B cell (primary cell): ENCODE data around the gene CMYA5.

Experiments
- EZH2 ChIP-seq: IDR thresholded peaks from 2 replicates; pipeline ENCODE4 v1.6.1; 2012; ENCODE audit warnings: borderline replicate concordance, low read depth, mild to moderate bottlenecking, moderate library complexity, low read length; ENCODE audit not compliant: insufficient read depth, poor library complexity, severe bottlenecking
- TF ChIP-seq, protein P1 (sequence below): fragments of 200-600 bp; IDR thresholded peaks from one replicate; pipeline ENCODE4 v1.8.0; 2022; ENCODE audit warnings: antibody characterized with exemption, mild to moderate bottlenecking

DNA sequence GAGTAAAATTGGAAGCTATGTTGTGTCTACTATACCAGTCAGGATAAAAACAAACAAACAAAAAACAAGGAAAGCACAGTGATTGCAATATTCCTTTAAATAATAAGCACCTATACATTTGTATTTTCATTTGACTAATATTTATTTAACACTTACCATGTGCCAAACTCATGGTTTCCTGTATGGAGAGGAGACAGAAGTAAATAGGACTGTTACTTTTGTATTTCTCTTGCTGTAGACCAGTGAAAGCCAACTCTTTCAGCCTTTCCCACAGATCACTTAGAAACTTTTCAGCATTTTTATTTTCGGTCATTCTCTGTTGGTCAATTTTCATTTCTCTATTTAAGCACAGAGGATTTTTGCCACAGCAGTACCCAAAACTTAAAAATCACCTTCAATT lies 4.5 kb downstream of the CMYA5 start:
- TF ChIP-seq, protein P1, sequence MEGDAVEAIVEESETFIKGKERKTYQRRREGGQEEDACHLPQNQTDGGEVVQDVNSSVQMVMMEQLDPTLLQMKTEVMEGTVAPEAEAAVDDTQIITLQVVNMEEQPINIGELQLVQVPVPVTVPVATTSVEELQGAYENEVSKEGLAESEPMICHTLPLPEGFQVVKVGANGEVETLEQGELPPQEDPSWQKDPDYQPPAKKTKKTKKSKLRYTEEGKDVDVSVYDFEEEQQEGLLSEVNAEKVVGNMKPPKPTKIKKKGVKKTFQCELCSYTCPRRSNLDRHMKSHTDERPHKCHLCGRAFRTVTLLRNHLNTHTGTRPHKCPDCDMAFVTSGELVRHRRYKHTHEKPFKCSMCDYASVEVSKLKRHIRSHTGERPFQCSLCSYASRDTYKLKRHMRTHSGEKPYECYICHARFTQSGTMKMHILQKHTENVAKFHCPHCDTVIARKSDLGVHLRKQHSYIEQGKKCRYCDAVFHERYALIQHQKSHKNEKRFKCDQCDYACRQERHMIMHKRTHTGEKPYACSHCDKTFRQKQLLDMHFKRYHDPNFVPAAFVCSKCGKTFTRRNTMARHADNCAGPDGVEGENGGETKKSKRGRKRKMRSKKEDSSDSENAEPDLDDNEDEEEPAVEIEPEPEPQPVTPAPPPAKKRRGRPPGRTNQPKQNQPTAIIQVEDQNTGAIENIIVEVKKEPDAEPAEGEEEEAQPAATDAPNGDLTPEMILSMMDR: no peak
- no peak for TF ChIP-seq EZH2
